ENCODE data around the gene IKZF2. TPM values are rescaled to one million over a fixed set of nuclear protein-coding genes. Genes with fewer than 3 reads are reported as not detected.

Gene IKZF2
- total RNA-seq, 1 experiment from 2014 or later = 8.8 TPM

DNA sequence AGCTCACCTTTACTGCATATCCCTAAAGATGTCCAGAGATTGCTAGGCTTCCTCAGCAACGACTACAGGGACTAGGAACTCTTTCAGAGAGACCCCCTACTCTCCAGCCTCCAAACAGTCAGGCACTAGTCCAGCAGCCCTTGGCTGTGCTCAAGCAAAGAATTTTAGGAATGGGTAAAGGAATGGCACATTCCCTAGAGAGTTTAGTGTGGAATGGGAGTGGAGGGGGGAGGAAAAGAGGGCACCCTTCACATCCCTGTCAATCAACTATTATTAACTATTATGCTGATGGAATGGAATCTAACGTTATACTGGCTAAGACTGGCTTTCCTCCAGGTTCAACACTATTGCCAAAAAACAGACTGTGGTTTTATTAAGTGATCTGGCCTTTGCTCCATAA is 64.8 kb downstream of the IKZF2 start:
- Mint-ChIP-seq H3K27me3 (ENCODE audit: insufficient read depth, unreplicated experiment) (no peaks in the 10 kb centered on the region), H3K4me3 (ENCODE audit: unreplicated experiment) (no peak overlapping the region), H3K27ac (ENCODE audit: low read depth, unreplicated experiment) (no peak overlapping the region), H3K4me1 (ENCODE audit: insufficient read depth, unreplicated experiment) (peaks cover 11% of the 10 kb centered on the region), H3K36me3 (ENCODE audit: insufficient read depth, unreplicated experiment) (no peaks in the 10 kb centered on the region), H3K9me3 (ENCODE audit: unreplicated experiment) (no peaks in the 10 kb centered on the region)
- POLR2A ChIA-PET = no interaction called here
- no peak for DNase-seq (ENCODE audit: unreplicated experiment)
- CTCF ChIA-PET = interaction anchor here (0.6 kb wide), 1 partner anchor 31 kb away, joined by 3 read pairs; no protein-coding TSS in a partner anchor
- intact Hi-C loops (cut with micrococcal nuclease) = no loop called here
- no TSS peak for BruUV-seq (replicated peaks)
- TF ChIP-seq, protein P1, sequence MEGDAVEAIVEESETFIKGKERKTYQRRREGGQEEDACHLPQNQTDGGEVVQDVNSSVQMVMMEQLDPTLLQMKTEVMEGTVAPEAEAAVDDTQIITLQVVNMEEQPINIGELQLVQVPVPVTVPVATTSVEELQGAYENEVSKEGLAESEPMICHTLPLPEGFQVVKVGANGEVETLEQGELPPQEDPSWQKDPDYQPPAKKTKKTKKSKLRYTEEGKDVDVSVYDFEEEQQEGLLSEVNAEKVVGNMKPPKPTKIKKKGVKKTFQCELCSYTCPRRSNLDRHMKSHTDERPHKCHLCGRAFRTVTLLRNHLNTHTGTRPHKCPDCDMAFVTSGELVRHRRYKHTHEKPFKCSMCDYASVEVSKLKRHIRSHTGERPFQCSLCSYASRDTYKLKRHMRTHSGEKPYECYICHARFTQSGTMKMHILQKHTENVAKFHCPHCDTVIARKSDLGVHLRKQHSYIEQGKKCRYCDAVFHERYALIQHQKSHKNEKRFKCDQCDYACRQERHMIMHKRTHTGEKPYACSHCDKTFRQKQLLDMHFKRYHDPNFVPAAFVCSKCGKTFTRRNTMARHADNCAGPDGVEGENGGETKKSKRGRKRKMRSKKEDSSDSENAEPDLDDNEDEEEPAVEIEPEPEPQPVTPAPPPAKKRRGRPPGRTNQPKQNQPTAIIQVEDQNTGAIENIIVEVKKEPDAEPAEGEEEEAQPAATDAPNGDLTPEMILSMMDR (IDR thresholded peaks at IDR 0.05; ENCODE audit: unreplicated experiment) = no peak

DNA sequence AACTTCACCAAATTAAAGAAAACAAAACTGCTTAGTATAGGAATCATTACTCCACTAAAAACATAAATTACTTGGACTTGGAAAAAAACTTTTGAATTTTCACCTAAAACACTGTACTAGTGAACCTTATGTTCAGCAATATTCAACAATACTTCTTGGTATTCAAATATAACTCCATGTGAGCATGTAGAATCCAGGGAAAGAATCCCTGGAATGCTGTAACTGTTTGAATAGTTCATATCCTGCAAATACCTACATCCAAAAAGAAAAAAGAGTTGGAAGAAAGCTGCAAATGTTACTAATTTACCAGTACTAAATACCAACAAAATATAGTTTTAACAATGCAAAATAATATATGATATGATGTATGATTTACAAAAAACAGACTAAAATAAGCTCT is 65.4 kb downstream of the IKZF2 start:
- Mint-ChIP-seq H3K27me3 (ENCODE audit: insufficient read depth, unreplicated experiment) (no peaks in the 10 kb centered on the region), H3K4me3 (ENCODE audit: unreplicated experiment) (no peak overlapping the region), H3K27ac (ENCODE audit: low read depth, unreplicated experiment) (no peak overlapping the region), H3K36me3 (ENCODE audit: insufficient read depth, unreplicated experiment) (no peaks in the 10 kb centered on the region), H3K9me3 (ENCODE audit: unreplicated experiment) (no peaks in the 10 kb centered on the region), H3K4me1 (ENCODE audit: insufficient read depth, unreplicated experiment) (peaks cover 11% of the 10 kb centered on the region)
- no TSS peak for BruUV-seq (replicated peaks)
- intact Hi-C loops (cut with micrococcal nuclease) = no loop called here
- ChIA-PET CTCF (interaction anchor here (0.6 kb wide), 1 partner anchor 31 kb away, joined by 3 read pairs; no protein-coding TSS in a partner anchor), POLR2A (no interaction called here)
- TF ChIP-seq, protein P1 (IDR thresholded peaks at IDR 0.05; ENCODE audit: unreplicated experiment) = no peak
- no peak for DNase-seq (ENCODE audit: unreplicated experiment)

DNA sequence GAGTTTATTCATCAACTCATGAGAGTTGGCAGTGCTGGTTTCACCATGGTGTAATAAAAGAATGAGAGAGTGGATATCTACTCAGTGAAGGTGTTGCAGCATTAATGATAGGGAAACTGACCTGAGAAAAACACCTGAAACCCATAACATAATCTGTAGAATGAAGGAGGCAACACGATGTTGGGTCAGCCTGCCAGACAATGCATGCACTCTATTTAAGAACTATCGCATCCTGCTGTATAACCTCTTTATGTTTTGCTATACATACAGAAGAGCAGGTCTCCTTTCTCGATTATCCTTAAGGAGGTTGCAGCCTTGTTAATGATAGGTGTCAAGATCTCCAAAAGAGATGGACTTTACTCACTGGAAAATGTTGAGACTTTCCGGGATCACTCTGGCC is 65.9 kb downstream of the IKZF2 start:
- Mint-ChIP-seq H3K27me3 (ENCODE audit: insufficient read depth, unreplicated experiment) (no peaks in the 10 kb centered on the region), H3K9me3 (ENCODE audit: unreplicated experiment) (no peaks in the 10 kb centered on the region), H3K27ac (ENCODE audit: low read depth, unreplicated experiment) (no peak overlapping the region), H3K4me3 (ENCODE audit: unreplicated experiment) (no peak overlapping the region), H3K36me3 (ENCODE audit: insufficient read depth, unreplicated experiment) (no peaks in the 10 kb centered on the region), H3K4me1 (ENCODE audit: insufficient read depth, unreplicated experiment) (peaks cover 11% of the 10 kb centered on the region)
- ChIA-PET POLR2A (no interaction called here), CTCF (no interaction called here)
- no TSS peak for BruUV-seq (replicated peaks)
- no peak for DNase-seq (ENCODE audit: unreplicated experiment)
- intact Hi-C loops (cut with micrococcal nuclease) = no loop called here
- TF ChIP-seq, protein P1 (IDR thresholded peaks at IDR 0.05; ENCODE audit: unreplicated experiment) = no peak

DNA sequence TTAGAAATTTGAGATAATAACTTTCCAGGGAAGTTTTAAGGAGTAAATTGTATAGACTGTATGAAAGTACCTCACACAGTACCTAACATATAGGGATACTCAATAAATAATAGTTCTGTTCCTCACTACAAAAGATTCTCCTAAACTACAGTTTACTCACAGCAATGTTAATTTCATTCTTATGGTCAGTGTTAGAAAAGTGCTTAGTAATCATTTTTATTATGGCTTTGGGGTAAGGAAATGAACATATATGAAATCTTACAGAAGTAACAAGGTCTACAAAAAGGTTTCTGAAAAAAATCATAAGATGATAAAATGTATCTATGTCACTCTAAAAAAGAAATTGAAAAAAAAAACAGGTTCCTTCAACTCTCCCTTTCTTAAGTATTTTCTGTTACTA is 67.2 kb downstream of the IKZF2 start:
- no peak overlapping the region for H3K27ac Mint-ChIP-seq (ENCODE audit: low read depth, unreplicated experiment)

More for the DNA sequence above, 67.2 kb downstream of the IKZF2 start:
- no peaks in the 10 kb centered on the region for H3K9me3 Mint-ChIP-seq (ENCODE audit: unreplicated experiment)
- no TSS peak for BruUV-seq (replicated peaks)
- DNase-seq (ENCODE audit: unreplicated experiment) = no peak
- intact Hi-C loops (cut with micrococcal nuclease) = no loop called here
- H3K4me1 Mint-ChIP-seq (ENCODE audit: insufficient read depth, unreplicated experiment) = peaks cover 4% of the 10 kb centered on the region
- ChIA-PET POLR2A (no interaction called here), CTCF (no interaction called here)
- no peaks in the 10 kb centered on the region for H3K36me3 Mint-ChIP-seq (ENCODE audit: insufficient read depth, unreplicated experiment)
- TF ChIP-seq, protein P1 (IDR thresholded peaks at IDR 0.05; ENCODE audit: unreplicated experiment) = no peak
- H3K27me3 Mint-ChIP-seq (ENCODE audit: insufficient read depth, unreplicated experiment) = no peaks in the 10 kb centered on the region
- H3K4me3 Mint-ChIP-seq (ENCODE audit: unreplicated experiment) = no peak overlapping the region
